HCT116 (cell line): ENCODE data around the gene PICALM. TPM values are rescaled to one million over a fixed set of nuclear protein-coding genes. Genes with fewer than 3 reads are reported as not detected.

Source experiments
- ATAC-seq: fragments of 200-7000 bp; cut with Tn5 transposase; 2 replicates; pipeline ENCODE4 v1.9.1; 2020; ENCODE audit warnings: mild to moderate bottlenecking, moderate library complexity
- BruUV-seq: library from RNA; stranded (reverse); fragments of 400-500 nt; replicated peaks from 2 replicates; lab custom pipeline; 2021; lab: Mats Ljungman, UMichigan
- CTCF ChIA-PET: fragments of 300-600 bp; sonication (Branson Sonifier 250); formaldehyde crosslinking; loops from one replicate; lab custom pipeline; 2021; ENCODE audit warnings: antibody characterized with exemption; lab: Charles Lee
- POLR2A ChIA-PET: fragments of 300-600, 350-600 bp; sonication (Branson Sonifier 250); formaldehyde crosslinking; loops from one replicate; lab custom pipeline; 2021; ENCODE audit warnings: antibody characterized with exemption; lab: Charles Lee
- RAD21 ChIA-PET, 2 experiments: fragments of 300-600 bp; sonication (Branson Sonifier 250); formaldehyde crosslinking; loops; one replicate each; lab custom pipeline; 2023; ENCODE audit warnings: low total read pairs in 2 of 2; ENCODE audit not compliant: uncharacterized antibody in 2 of 2, unreplicated experiment in 2 of 2, low non-redundant PET in 1 of 2; lab: Charles Lee
- DNase-seq: peaks from one replicate; pipeline ENCODE4 v3.0.0-alpha.2; 2010; ENCODE audit warnings: low read depth, low spot score
- H2AFZ ChIP-seq: fragments of 200-600 bp; shearing (Covaris generic), sonication (generic); 2 replicates; pipeline ENCODE4 v1.6.1; 2017; ENCODE audit warnings: low read depth, mixed run types, mixed read lengths, antibody characterized with exemption, low read length; ENCODE audit not compliant: poor library complexity, severe bottlenecking
- H3K27ac ChIP-seq: 2 replicates; pipeline ENCODE4 v1.5.1; 2012; ENCODE audit warnings: low read depth, low read length
- H3K27me3 ChIP-seq: fragments of 200-600 bp; sonication (generic); 2 replicates; pipeline ENCODE4 v1.6.1; 2016; ENCODE audit warnings: mixed run types, low read length, mixed read lengths; ENCODE audit not compliant: insufficient read depth
- H3K36me3 ChIP-seq, 2 experiments: fragments of 200-500 bp in 1 of 2; fragments of 200-600 bp in 1 of 2; sonication (Bioruptor generic) in 1 of 2; sonication (generic) in 1 of 2; 2 replicates each; pipeline versions ENCODE4 v1.5.1 to v1.6.1; 2014 to 2016; ENCODE audit warnings: low read length in 2 of 2, inconsistent platforms in 1 of 2, mixed read lengths in 1 of 2, mixed run types in 1 of 2; ENCODE audit not compliant: insufficient read depth in 2 of 2, control insufficient read depth in 1 of 2
- H3K4me1 ChIP-seq, 2 experiments: fragments of 200-600 bp in 1 of 2; sonication (generic) in 1 of 2; 2 replicates each; pipeline versions ENCODE4 v1.5.1 to v1.6.1; 2012 to 2017; ENCODE audit warnings: low read length in 2 of 2, inconsistent platforms in 1 of 2, mild to moderate bottlenecking in 1 of 2, mixed read lengths in 1 of 2, mixed run types in 1 of 2, moderate library complexity in 1 of 2; ENCODE audit not compliant: insufficient read depth in 2 of 2, control insufficient read depth in 1 of 2
- H3K4me2 ChIP-seq: fragments of 200-600 bp; sonication (generic); 2 replicates; pipeline ENCODE4 v1.6.1; 2017; ENCODE audit warnings: mixed run types, low read length, mixed read lengths
- H3K4me3 ChIP-seq, 2 experiments: fragments of 200-600 bp in 1 of 2; sonication (generic) in 1 of 2; replicated peaks in 1 of 2; 2 replicates each; pipeline ENCODE4 v1.5.1; 2011 to 2016; ENCODE audit warnings: low read length in 2 of 2, control low read depth in 1 of 2, low read depth in 1 of 2, mild to moderate bottlenecking in 1 of 2, mixed read lengths in 1 of 2, mixed run types in 1 of 2
- H3K79me2 ChIP-seq: fragments of 200-600 bp; sonication (generic); 2 replicates; pipeline ENCODE4 v1.6.1; 2017; ENCODE audit warnings: mild to moderate bottlenecking, mixed run types, low read length, moderate library complexity, mixed read lengths; ENCODE audit not compliant: insufficient read depth
- H3K9ac ChIP-seq: fragments of 200-600 bp; sonication (generic); 2 replicates; pipeline ENCODE4 v1.6.1; 2016; ENCODE audit warnings: low read length, mixed read lengths
- H3K9me2 ChIP-seq: fragments of 200-600 bp; sonication (generic), shearing (Covaris generic); 2 replicates; pipeline ENCODE4 v1.6.1; 2017; ENCODE audit warnings: mixed run types, mild to moderate bottlenecking, moderate library complexity; ENCODE audit not compliant: insufficient read depth
- H3K9me3 ChIP-seq, 2 experiments: fragments of 200-500 bp in 1 of 2; fragments of 200-600 bp in 1 of 2; sonication (Bioruptor generic) in 1 of 2; sonication (generic) in 1 of 2; 2 replicates each; pipeline ENCODE4 v1.6.1; 2014 to 2017; ENCODE audit warnings: low read length in 2 of 2, mixed read lengths in 2 of 2, inconsistent platforms in 1 of 2, low read depth in 1 of 2, mild to moderate bottlenecking in 1 of 2, mixed run types in 1 of 2, moderate library complexity in 1 of 2; ENCODE audit not compliant: control insufficient read depth in 1 of 2, insufficient read depth in 1 of 2
- H4K20me1 ChIP-seq: fragments of 200-600 bp; sonication (generic), shearing (Covaris generic); 2 replicates; pipeline ENCODE4 v1.6.1; 2017; ENCODE audit warnings: mixed run types, mild to moderate bottlenecking, moderate library complexity; ENCODE audit not compliant: insufficient read depth
- ATF3 ChIP-seq: IDR thresholded peaks from 2 replicates; pipeline ENCODE4 v1.6.1; 2012
- CBX3 ChIP-seq: IDR thresholded peaks from 2 replicates; pipeline ENCODE4 v1.6.1; 2012; ENCODE audit warnings: low read depth
- CEBPB ChIP-seq: IDR thresholded peaks from 2 replicates; pipeline ENCODE4 v1.6.1; 2012; ENCODE audit warnings: low read depth
- EZH2 ChIP-seq: fragments of 200-600 bp; sonication (generic); IDR thresholded peaks from 2 replicates; pipeline ENCODE4 v1.6.1; 2017; ENCODE audit warnings: antibody characterized with exemption, mixed run types
- EZH2phosphoT487 ChIP-seq: fragments of 200-600 bp; IDR thresholded peaks from 2 replicates; pipeline ENCODE4 v1.6.1; 2018; ENCODE audit warnings: antibody characterized with exemption, borderline replicate concordance
- FOSL1 ChIP-seq: IDR thresholded peaks from 2 replicates; pipeline ENCODE4 v1.6.1; 2012; ENCODE audit warnings: low read depth
- POLR2A ChIP-seq: IDR thresholded peaks from 2 replicates; pipeline ENCODE4 v1.7.0; 2011; ENCODE audit warnings: borderline replicate concordance; ENCODE audit not compliant: insufficient read depth, insufficient read length; ENCODE audit errors: extremely low read depth
- POLR2AphosphoS5 ChIP-seq: IDR thresholded peaks from 2 replicates; pipeline ENCODE4 v1.6.1; 2011; ENCODE audit warnings: mild to moderate bottlenecking, low read depth, low read length, moderate library complexity
- RAD21 ChIP-seq: IDR thresholded peaks from 2 replicates; pipeline ENCODE4 v1.6.1; 2012; ENCODE audit warnings: low read depth, mild to moderate bottlenecking
- REST ChIP-seq: IDR thresholded peaks from 2 replicates; pipeline ENCODE4 v1.6.1; 2012; ENCODE audit warnings: low read depth
- SIN3A ChIP-seq: IDR thresholded peaks from 2 replicates; pipeline ENCODE4 v1.6.1; 2012; ENCODE audit warnings: low read depth
- SP1 ChIP-seq: IDR thresholded peaks from 2 replicates; pipeline ENCODE4 v1.6.1; 2012; ENCODE audit warnings: low read depth
- SRF ChIP-seq: IDR thresholded peaks from 2 replicates; pipeline ENCODE4 v1.6.1; 2012; ENCODE audit warnings: low read depth
- TCF7L2 ChIP-seq: IDR thresholded peaks from 2 replicates; pipeline ENCODE4 v1.7.0; 2011; ENCODE audit warnings: borderline replicate concordance, inconsistent platforms; ENCODE audit not compliant: insufficient read depth, insufficient read length; ENCODE audit errors: extremely low read depth
- ZFX ChIP-seq: fragments of 450-650 bp; IDR thresholded peaks from 2 replicates; pipeline ENCODE4 v1.6.1; 2017
- ZNF274 ChIP-seq: fragments of 200-500 bp; sonication (Bioruptor generic); IDR thresholded peaks from 2 replicates; pipeline ENCODE4 v1.6.1; 2014; ENCODE audit warnings: mild to moderate bottlenecking, low read depth, low read length, inconsistent platforms
- intact Hi-C: fragments of 100-400 bp; cut with micrococcal nuclease; formaldehyde crosslinking; loops from 2 replicates; pipeline ENCODE4 v1.10.0; 2022
- total RNA-seq: library from RNA; stranded (reverse); gene quantifications from one replicate; pipeline ENCODE4 v1.2.1, GENCODE V29; 2021; ENCODE audit not compliant: unreplicated experiment

PICALM gene
- total RNA-seq, 1 experiment from 2014 or later: 90.6 TPM

GRCh38 chr11:85913513-85913912, 155.4 kb downstream of the PICALM start:
- Histone ChIP-seq H3K36me3 (no peaks in the 10 kb centered on the region), H2AFZ (no peak overlapping the region), H3K27me3 (no peaks in the 10 kb centered on the region), H3K9me2 (no peaks in the 10 kb centered on the region), H3K9ac (no peak overlapping the region), H3K79me2 (no peaks in the 10 kb centered on the region), H3K4me2 (no peak overlapping the region), H3K4me1 (no peaks in the 10 kb centered on the region), H3K4me3 (no peak overlapping the region), H4K20me1 (no peaks in the 10 kb centered on the region), H3K27ac (no peak overlapping the region)
- DNase-seq (no peak), ATAC-seq (no peak)
- ChIA-PET POLR2A (no interaction called here), CTCF (no interaction called here)
- TF ChIP-seq SRF: no peak
- no peak for TF ChIP-seq TCF7L2
- no peak for TF ChIP-seq FOSL1
- no peak for TF ChIP-seq CEBPB
- TF ChIP-seq ZFX: no peak
- TF ChIP-seq SIN3A: no peak
- TF ChIP-seq SP1: no peak
- no peak for TF ChIP-seq POLR2A
- no peak for TF ChIP-seq EZH2
- TF ChIP-seq ATF3: no peak
- no peak for TF ChIP-seq EZH2phosphoT487
- TF ChIP-seq CBX3: no peak
- no peak for TF ChIP-seq ZNF274
- TF ChIP-seq RAD21: no peak
- TF ChIP-seq REST: no peak
- TF ChIP-seq POLR2AphosphoS5: no peak
- TF ChIP-seq, all 23 proteins: peak for 0
- H3K9me3 ChIP-seq: no peaks in the 10 kb centered on the region
- intact Hi-C loops: no loop called here
- no TSS peak for BruUV-seq
- RAD21 ChIA-PET: no interaction called here
